T47D (cell line): ENCODE results near the gene TEX19.
"Not testable (repeated sequence)": the region's sequence is repeated elsewhere in the genome, so short reads cannot be mapped to it uniquely, and the experiment has no call there.

Experiments used
- DNase-seq, 2 experiments: peaks; one replicate each; pipeline versions ENCODE4 v3.0.0 to v3.0.0-alpha.2; 2011 to 2012; ENCODE audit warnings: low read depth in 1 of 2, low spot score in 1 of 2
- JUND ChIP-seq: IDR thresholded peaks from 2 replicates; pipeline ENCODE4 v1.6.1; 2012; ENCODE audit warnings: low read depth
- in situ Hi-C: cut with HindIII; loops from 2 replicates; pipeline ENCODE4 v1.10.0; 2016; ENCODE audit warnings: low sequenced_read_pairs, low pct_unique_long_range_greater_than_20kb

Gene TEX19

GRCh38 chr17:82361885-82362633 lies 3.0 kb downstream of the TEX19 start:
- in situ Hi-C loops, result no loop called here
- no peak for DNase-seq
- no peak for TF ChIP-seq JUND

- no peak for DNase-seq
- no peak for TF ChIP-seq JUND
- in situ Hi-C loops, result no loop called here
Measured at GRCh38 chr17:82365606-82366295, 6.7 kb downstream of the TEX19 start.

- TF ChIP-seq JUND, result no peak
- in situ Hi-C loops, result no loop called here
- no peak for DNase-seq
Measured at GRCh38 chr17:82366749-82367148, 7.7 kb downstream of the TEX19 start.

- in situ Hi-C loops, result no loop called here
- peak in 1 of 2 experiments; percentile 67 for DNase-seq
- TF ChIP-seq JUND, result no peak
Measured at GRCh38 chr17:82367724-82368524, 8.9 kb downstream of the TEX19 start.

- TF ChIP-seq JUND, result no peak
- in situ Hi-C loops, result no loop called here
- no peak for DNase-seq
Measured at GRCh38 chr17:82369211-82369610, 10.2 kb downstream of the TEX19 start.

- DNase-seq, result no peak
- TF ChIP-seq JUND, result no peak
- in situ Hi-C loops, result no loop called here
Measured at GRCh38 chr17:82370471-82371332, 11.7 kb downstream of the TEX19 start.

- no peak for DNase-seq
- TF ChIP-seq JUND, result no peak
- in situ Hi-C loops, result no loop called here
Measured at GRCh38 chr17:82371333-82372248, 12.5 kb downstream of the TEX19 start, which contains the start of gene UTS2R. Gene UTS2R (plus strand): TSS chr17:82371765. CDS start chr17:82374325, 2,560 bp downstream.

GRCh38 chr17:82372249-82373071 lies 13.4 kb downstream of the TEX19 start:
- DNase-seq, result no peak
- in situ Hi-C loops, result no loop called here
- no peak for TF ChIP-seq JUND

- in situ Hi-C loops, DNase-seq: not testable (repeated sequence)
Measured at GRCh38 chr17:82373072-82373452, 14.0 kb downstream of the TEX19 start.
